GM19455 (cell line): ENCODE data around the gene PIK3CD.

Experiments used
- ATAC-seq: cut with Tn5 transposase; IDR thresholded peaks from one replicate; pipeline ENCODE4 v1.9.1; 2021; ENCODE audit not compliant: unreplicated experiment

PIK3CD gene

GRCh38 chr1:9766759-9767442 is 115.4 kb downstream of the PIK3CD start:
- no peak for ATAC-seq

GRCh38 chr1:9767964-9768668 is 116.6 kb downstream of the PIK3CD start:
- ATAC-seq, result no peak

GRCh38 chr1:9768983-9769382 is 117.5 kb downstream of the PIK3CD start:
- ATAC-seq, result no peak

- no peak for ATAC-seq
Measured at GRCh38 chr1:9770298-9770697, 118.8 kb downstream of the PIK3CD start.

GRCh38 chr1:9774712-9775679 is 123.5 kb downstream of the PIK3CD start:
- ATAC-seq, result no peak

GRCh38 chr1:9776685-9777084 is 125.2 kb downstream of the PIK3CD start:
- no peak for ATAC-seq
